GM23338 (cell line): ENCODE measurements around the gene DCLK1. TPM values are rescaled to one million over a fixed set of nuclear protein-coding genes. Genes with fewer than 3 reads are reported as not detected.

Experiments used
- ATAC-seq: fragments of 200-7000 bp; cut with Tn5 transposase; 3 replicates; pipeline ENCODE4 v1.9.1; 2020
- DNase-seq: peaks from one replicate; pipeline ENCODE4 v3.0.0-alpha.2; 2015; ENCODE audit warnings: low spot score
- H2AFZ ChIP-seq: fragments of 200-600 bp; sonication (generic); 2 replicates; pipeline ENCODE4 v1.8.0; 2016; ENCODE audit warnings: antibody characterized with exemption, mild to moderate bottlenecking, moderate library complexity
- H3F3A ChIP-seq: fragments of 200-600 bp; sonication (generic); replicated peaks from 2 replicates; pipeline ENCODE4 v1.8.0; 2017; ENCODE audit warnings: antibody characterized with exemption, mixed run types, low read depth
- H3K27ac ChIP-seq: fragments of 200-600 bp; sonication (generic); 2 replicates; pipeline ENCODE4 v1.6.1; 2016; ENCODE audit warnings: low read depth
- H3K27me3 ChIP-seq: fragments of 200-600 bp; sonication (generic); 2 replicates; pipeline ENCODE4 v1.8.0; 2016; ENCODE audit warnings: mild to moderate bottlenecking, mixed run types, moderate library complexity; ENCODE audit not compliant: insufficient read depth
- H3K36me3 ChIP-seq: fragments of 200-600 bp; sonication (generic); 2 replicates; pipeline ENCODE4 v1.8.0; 2016; ENCODE audit warnings: mild to moderate bottlenecking; ENCODE audit not compliant: insufficient read depth
- H3K4me1 ChIP-seq: fragments of 200-600 bp; sonication (generic); 2 replicates; pipeline ENCODE4 v1.8.0; 2016; ENCODE audit warnings: mild to moderate bottlenecking, moderate library complexity; ENCODE audit not compliant: insufficient read depth
- H3K4me2 ChIP-seq: fragments of 200-600 bp; sonication (generic); 2 replicates; pipeline ENCODE4 v1.7.1; 2017; ENCODE audit warnings: mixed run types
- H3K4me3 ChIP-seq: fragments of 200-600 bp; sonication (generic); 2 replicates; pipeline ENCODE4 v1.6.1; 2016; ENCODE audit warnings: mixed run types
- H3K79me2 ChIP-seq: fragments of 200-600 bp; sonication (generic); replicated peaks from 2 replicates; pipeline ENCODE4 v1.8.0; 2017; ENCODE audit warnings: mild to moderate bottlenecking; ENCODE audit not compliant: insufficient read depth
- H3K9me2 ChIP-seq: fragments of 200-600 bp; sonication (generic); 2 replicates; pipeline ENCODE4 v1.8.0; 2017; ENCODE audit not compliant: insufficient read depth
- H4K20me1 ChIP-seq: fragments of 200-600 bp; sonication (generic); replicated peaks from 2 replicates; pipeline ENCODE4 v1.8.0; 2017; ENCODE audit warnings: mild to moderate bottlenecking; ENCODE audit not compliant: insufficient read depth
- H3K27ac Mint-ChIP-seq: 2 replicates; pipeline ENCODE4 v1.8.0; 2020; ENCODE audit warnings: inconsistent platforms, mild to moderate bottlenecking, moderate library complexity, mixed read lengths
- H3K27me3 Mint-ChIP-seq: 3 replicates; pipeline ENCODE4 v1.8.0; 2022; ENCODE audit warnings: low read depth, mild to moderate bottlenecking, moderate library complexity, mixed read lengths, inconsistent platforms; ENCODE audit not compliant: insufficient read depth, poor library complexity
- H3K36me3 Mint-ChIP-seq: 3 replicates; pipeline ENCODE4 v1.8.0; 2021; ENCODE audit warnings: low read depth, mild to moderate bottlenecking, inconsistent platforms, moderate library complexity, mixed read lengths
- H3K4me1 Mint-ChIP-seq: 3 replicates; pipeline ENCODE4 v1.8.0; 2020; ENCODE audit warnings: mild to moderate bottlenecking, inconsistent platforms, mixed read lengths
- H3K4me3 Mint-ChIP-seq: 3 replicates; pipeline ENCODE4 v1.8.0; 2021; ENCODE audit warnings: moderate library complexity, mild to moderate bottlenecking, inconsistent platforms, mixed read lengths
- H3K9me3 Mint-ChIP-seq: 3 replicates; pipeline ENCODE4 v1.8.0; 2020; ENCODE audit warnings: moderate library complexity, mild to moderate bottlenecking, inconsistent platforms, mixed read lengths
- CREB1 ChIP-seq: fragments of 250-450 bp; sonication (Bioruptor Pico); IDR thresholded peaks from 2 replicates; pipeline ENCODE4 v1.5.0; 2020; ENCODE audit warnings: low read depth, mild to moderate bottlenecking, moderate library complexity
- EZH2 ChIP-seq: fragments of 200-600 bp; sonication (generic); IDR thresholded peaks from one replicate; pipeline ENCODE4 v1.8.0; 2017; ENCODE audit warnings: antibody characterized with exemption, mild to moderate bottlenecking, low read depth; ENCODE audit not compliant: unreplicated experiment
- EZH2phosphoT487 ChIP-seq: fragments of 200-600 bp; sonication (generic); IDR thresholded peaks from one replicate; pipeline ENCODE4 v1.8.1; 2018; ENCODE audit warnings: antibody characterized with exemption; ENCODE audit not compliant: unreplicated experiment
- JUNB ChIP-seq: IDR thresholded peaks from one replicate; pipeline ENCODE4 v1.6.1; 2016; ENCODE audit warnings: antibody characterized with exemption; ENCODE audit not compliant: unreplicated experiment
- NANOG ChIP-seq: IDR thresholded peaks from 2 replicates; pipeline ENCODE4 v1.6.1; 2016; ENCODE audit warnings: antibody characterized with exemption, borderline replicate concordance
- POLR2AphosphoS5 ChIP-seq: IDR thresholded peaks from 2 replicates; pipeline ENCODE4 v1.6.1; 2016; ENCODE audit warnings: antibody characterized with exemption, low read depth
- STAT1 ChIP-seq: IDR thresholded peaks from one replicate; pipeline ENCODE4 v1.6.1; 2016; ENCODE audit warnings: antibody characterized with exemption; ENCODE audit not compliant: unreplicated experiment
- ZNF114 ChIP-seq: fragments of 250-450 bp; sonication (Bioruptor Pico); IDR thresholded peaks from 2 replicates; pipeline ENCODE4 v1.5.0; 2020; ENCODE audit warnings: mild to moderate bottlenecking, moderate library complexity
- ZNF331 ChIP-seq: fragments of 250-450 bp; sonication (Bioruptor Pico); IDR thresholded peaks from 2 replicates; pipeline ENCODE4 v1.5.0; 2020; ENCODE audit warnings: low read depth, mild to moderate bottlenecking, moderate library complexity
- polyA plus RNA-seq: library from polyadenylated mRNA; unstranded; fragments of >200 nt; fragmentation: Nextera tagmentation; extraction: Ambion mirVana; gene quantifications from 2 replicates; pipeline ENCODE4 v1.2.1, GENCODE V29; 2016
- total RNA-seq: library from RNA; depleted of rRNA; stranded (reverse); fragments of >200 nt; shearing (Covaris generic); gene quantifications from 2 replicates; pipeline ENCODE4 v1.2.3, GENCODE V29; 2014
- TF ChIP-seq, protein P1 (sequence below), 2 experiments: fragments of 200-600 bp in 1 of 2; sonication (generic) in 1 of 2; conservative IDR thresholded peaks; 2 replicates each; pipeline versions ENCODE4 v1.5.1 to v1.6.1; 2016 to 2017; ENCODE audit warnings: antibody characterized with exemption in 2 of 2, low read depth in 2 of 2, mild to moderate bottlenecking in 2 of 2, moderate library complexity in 1 of 2
- TF ChIP-seq, protein P2 (sequence below): fragments of 250-450 bp; sonication (Bioruptor Pico); IDR thresholded peaks from 2 replicates; pipeline ENCODE4 v1.5.0; 2020; ENCODE audit warnings: mild to moderate bottlenecking, moderate library complexity
- TF ChIP-seq, protein P3 (sequence below): IDR thresholded peaks from one replicate; pipeline ENCODE4 v1.6.1; 2018; ENCODE audit warnings: antibody characterized with exemption; ENCODE audit not compliant: unreplicated experiment
- TF ChIP-seq, protein P4 (sequence below): IDR thresholded peaks from 2 replicates; pipeline ENCODE4 v1.6.1; 2016; ENCODE audit warnings: antibody characterized with exemption

DCLK1 gene
- total and polyA plus RNA-seq, 2 experiments from 2014 or later, result 13.1 to 57.7 TPM

DNA sequence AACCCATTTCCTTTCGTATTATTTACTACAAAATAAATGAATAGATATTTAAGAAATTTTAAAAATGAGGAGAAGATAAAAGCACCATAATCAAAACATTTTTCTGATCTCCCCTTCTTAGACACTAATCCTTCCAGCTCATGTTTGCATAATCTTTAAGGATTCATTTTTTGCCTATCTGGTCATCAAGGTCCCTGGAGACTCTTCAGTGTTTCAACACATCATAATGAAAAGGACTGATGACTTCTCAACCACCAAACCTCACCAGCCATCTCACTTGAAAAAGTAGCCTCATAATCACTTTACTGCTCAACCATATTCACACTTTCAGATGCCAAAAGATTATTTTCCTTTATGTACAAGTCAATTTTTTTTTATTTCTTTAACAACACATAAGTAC, 80.1 kb downstream of the DCLK1 start:
- H3K27me3 ChIP-seq, result no peaks in the 10 kb centered on the region
- H3K4me2 ChIP-seq, result no peak overlapping the region
- Mint-ChIP-seq H3K27ac (no peak overlapping the region), H3K9me3 (peaks cover 10% of the 10 kb centered on the region), H3K4me1 (peaks cover 8% of the 10 kb centered on the region), H3K36me3 (peaks cover 10% of the 10 kb centered on the region; the same call in 2 of the 3 replicates), H3K4me3 (no peak overlapping the region), H3K27me3 (no peaks in the 10 kb centered on the region)
- DNase-seq (no peak), ATAC-seq (no peak)
- H2AFZ ChIP-seq, result no peak overlapping the region
- no peaks in the 10 kb centered on the region for H3F3A ChIP-seq
- no peaks in the 10 kb centered on the region for H3K9me2 ChIP-seq
- H4K20me1 ChIP-seq, result no peaks in the 10 kb centered on the region
- H3K4me1 ChIP-seq, result peaks cover 20% of the 10 kb centered on the region; the same call in 1 of the 2 replicates
- no peaks in the 10 kb centered on the region for H3K79me2 ChIP-seq
- no peak overlapping the region for H3K27ac ChIP-seq
- no peak overlapping the region for H3K4me3 ChIP-seq
- H3K36me3 ChIP-seq, result no peaks in the 10 kb centered on the region
- no peak for TF ChIP-seq ZNF114 (CRISPR knock-in tag)
- TF ChIP-seq STAT1, result no peak
- TF ChIP-seq CREB1 (CRISPR knock-in tag), result no peak
- no peak for TF ChIP-seq NANOG
- TF ChIP-seq, protein P1, sequence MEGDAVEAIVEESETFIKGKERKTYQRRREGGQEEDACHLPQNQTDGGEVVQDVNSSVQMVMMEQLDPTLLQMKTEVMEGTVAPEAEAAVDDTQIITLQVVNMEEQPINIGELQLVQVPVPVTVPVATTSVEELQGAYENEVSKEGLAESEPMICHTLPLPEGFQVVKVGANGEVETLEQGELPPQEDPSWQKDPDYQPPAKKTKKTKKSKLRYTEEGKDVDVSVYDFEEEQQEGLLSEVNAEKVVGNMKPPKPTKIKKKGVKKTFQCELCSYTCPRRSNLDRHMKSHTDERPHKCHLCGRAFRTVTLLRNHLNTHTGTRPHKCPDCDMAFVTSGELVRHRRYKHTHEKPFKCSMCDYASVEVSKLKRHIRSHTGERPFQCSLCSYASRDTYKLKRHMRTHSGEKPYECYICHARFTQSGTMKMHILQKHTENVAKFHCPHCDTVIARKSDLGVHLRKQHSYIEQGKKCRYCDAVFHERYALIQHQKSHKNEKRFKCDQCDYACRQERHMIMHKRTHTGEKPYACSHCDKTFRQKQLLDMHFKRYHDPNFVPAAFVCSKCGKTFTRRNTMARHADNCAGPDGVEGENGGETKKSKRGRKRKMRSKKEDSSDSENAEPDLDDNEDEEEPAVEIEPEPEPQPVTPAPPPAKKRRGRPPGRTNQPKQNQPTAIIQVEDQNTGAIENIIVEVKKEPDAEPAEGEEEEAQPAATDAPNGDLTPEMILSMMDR (conservative IDR thresholded peaks at IDR 0.05; ENCODE audit: low read depth in 2 of 2), result no peak
- TF ChIP-seq EZH2phosphoT487, result no peak
- TF ChIP-seq, protein P2, sequence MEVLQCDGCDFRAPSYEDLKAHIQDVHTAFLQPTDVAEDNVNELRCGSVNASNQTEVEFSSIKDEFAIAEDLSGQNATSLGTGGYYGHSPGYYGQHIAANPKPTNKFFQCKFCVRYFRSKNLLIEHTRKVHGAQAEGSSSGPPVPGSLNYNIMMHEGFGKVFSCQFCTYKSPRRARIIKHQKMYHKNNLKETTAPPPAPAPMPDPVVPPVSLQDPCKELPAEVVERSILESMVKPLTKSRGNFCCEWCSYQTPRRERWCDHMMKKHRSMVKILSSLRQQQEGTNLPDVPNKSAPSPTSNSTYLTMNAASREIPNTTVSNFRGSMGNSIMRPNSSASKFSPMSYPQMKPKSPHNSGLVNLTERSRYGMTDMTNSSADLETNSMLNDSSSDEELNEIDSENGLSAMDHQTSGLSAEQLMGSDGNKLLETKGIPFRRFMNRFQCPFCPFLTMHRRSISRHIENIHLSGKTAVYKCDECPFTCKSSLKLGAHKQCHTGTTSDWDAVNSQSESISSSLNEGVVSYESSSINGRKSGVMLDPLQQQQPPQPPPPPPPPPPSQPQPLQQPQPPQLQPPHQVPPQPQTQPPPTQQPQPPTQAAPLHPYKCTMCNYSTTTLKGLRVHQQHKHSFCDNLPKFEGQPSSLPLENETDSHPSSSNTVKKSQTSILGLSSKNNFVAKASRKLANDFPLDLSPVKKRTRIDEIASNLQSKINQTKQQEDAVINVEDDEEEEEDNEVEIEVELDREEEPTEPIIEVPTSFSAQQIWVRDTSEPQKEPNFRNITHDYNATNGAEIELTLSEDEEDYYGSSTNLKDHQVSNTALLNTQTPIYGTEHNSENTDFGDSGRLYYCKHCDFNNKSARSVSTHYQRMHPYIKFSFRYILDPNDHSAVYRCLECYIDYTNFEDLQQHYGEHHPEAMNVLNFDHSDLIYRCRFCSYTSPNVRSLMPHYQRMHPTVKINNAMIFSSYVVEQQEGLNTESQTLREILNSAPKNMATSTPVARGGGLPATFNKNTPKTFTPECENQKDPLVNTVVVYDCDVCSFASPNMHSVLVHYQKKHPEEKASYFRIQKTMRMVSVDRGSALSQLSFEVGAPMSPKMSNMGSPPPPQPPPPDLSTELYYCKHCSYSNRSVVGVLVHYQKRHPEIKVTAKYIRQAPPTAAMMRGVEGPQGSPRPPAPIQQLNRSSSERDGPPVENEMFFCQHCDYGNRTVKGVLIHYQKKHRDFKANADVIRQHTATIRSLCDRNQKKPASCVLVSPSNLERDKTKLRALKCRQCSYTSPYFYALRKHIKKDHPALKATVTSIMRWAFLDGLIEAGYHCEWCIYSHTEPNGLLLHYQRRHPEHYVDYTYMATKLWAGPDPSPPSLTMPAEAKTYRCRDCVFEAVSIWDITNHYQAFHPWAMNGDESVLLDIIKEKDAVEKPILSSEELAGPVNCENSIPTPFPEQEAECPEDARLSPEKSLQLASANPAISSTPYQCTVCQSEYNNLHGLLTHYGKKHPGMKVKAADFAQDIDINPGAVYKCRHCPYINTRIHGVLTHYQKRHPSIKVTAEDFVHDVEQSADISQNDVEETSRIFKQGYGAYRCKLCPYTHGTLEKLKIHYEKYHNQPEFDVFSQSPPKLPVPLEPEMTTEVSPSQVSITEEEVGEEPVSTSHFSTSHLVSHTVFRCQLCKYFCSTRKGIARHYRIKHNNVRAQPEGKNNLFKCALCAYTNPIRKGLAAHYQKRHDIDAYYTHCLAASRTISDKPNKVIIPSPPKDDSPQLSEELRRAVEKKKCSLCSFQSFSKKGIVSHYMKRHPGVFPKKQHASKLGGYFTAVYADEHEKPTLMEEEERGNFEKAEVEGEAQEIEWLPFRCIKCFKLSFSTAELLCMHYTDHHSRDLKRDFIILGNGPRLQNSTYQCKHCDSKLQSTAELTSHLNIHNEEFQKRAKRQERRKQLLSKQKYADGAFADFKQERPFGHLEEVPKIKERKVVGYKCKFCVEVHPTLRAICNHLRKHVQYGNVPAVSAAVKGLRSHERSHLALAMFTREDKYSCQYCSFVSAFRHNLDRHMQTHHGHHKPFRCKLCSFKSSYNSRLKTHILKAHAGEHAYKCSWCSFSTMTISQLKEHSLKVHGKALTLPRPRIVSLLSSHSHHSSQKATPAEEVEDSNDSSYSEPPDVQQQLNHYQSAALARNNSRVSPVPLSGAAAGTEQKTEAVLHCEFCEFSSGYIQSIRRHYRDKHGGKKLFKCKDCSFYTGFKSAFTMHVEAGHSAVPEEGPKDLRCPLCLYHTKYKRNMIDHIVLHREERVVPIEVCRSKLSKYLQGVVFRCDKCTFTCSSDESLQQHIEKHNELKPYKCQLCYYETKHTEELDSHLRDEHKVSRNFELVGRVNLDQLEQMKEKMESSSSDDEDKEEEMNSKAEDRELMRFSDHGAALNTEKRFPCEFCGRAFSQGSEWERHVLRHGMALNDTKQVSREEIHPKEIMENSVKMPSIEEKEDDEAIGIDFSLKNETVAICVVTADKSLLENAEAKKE (CRISPR knock-in tag), result no peak
- TF ChIP-seq, protein P3, sequence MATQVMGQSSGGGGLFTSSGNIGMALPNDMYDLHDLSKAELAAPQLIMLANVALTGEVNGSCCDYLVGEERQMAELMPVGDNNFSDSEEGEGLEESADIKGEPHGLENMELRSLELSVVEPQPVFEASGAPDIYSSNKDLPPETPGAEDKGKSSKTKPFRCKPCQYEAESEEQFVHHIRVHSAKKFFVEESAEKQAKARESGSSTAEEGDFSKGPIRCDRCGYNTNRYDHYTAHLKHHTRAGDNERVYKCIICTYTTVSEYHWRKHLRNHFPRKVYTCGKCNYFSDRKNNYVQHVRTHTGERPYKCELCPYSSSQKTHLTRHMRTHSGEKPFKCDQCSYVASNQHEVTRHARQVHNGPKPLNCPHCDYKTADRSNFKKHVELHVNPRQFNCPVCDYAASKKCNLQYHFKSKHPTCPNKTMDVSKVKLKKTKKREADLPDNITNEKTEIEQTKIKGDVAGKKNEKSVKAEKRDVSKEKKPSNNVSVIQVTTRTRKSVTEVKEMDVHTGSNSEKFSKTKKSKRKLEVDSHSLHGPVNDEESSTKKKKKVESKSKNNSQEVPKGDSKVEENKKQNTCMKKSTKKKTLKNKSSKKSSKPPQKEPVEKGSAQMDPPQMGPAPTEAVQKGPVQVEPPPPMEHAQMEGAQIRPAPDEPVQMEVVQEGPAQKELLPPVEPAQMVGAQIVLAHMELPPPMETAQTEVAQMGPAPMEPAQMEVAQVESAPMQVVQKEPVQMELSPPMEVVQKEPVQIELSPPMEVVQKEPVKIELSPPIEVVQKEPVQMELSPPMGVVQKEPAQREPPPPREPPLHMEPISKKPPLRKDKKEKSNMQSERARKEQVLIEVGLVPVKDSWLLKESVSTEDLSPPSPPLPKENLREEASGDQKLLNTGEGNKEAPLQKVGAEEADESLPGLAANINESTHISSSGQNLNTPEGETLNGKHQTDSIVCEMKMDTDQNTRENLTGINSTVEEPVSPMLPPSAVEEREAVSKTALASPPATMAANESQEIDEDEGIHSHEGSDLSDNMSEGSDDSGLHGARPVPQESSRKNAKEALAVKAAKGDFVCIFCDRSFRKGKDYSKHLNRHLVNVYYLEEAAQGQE, result no peak
- TF ChIP-seq, protein P4, sequence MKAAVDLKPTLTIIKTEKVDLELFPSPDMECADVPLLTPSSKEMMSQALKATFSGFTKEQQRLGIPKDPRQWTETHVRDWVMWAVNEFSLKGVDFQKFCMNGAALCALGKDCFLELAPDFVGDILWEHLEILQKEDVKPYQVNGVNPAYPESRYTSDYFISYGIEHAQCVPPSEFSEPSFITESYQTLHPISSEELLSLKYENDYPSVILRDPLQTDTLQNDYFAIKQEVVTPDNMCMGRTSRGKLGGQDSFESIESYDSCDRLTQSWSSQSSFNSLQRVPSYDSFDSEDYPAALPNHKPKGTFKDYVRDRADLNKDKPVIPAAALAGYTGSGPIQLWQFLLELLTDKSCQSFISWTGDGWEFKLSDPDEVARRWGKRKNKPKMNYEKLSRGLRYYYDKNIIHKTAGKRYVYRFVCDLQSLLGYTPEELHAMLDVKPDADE, result no peak
- no peak for TF ChIP-seq EZH2
- TF ChIP-seq JUNB, result no peak
- no peak for TF ChIP-seq POLR2AphosphoS5
- no peak for TF ChIP-seq ZNF331
